OCI-LY7 (cell line): ENCODE measurements around the gene ZNF324B. TPM values are rescaled to one million over a fixed set of nuclear protein-coding genes. Genes with fewer than 3 reads are reported as not detected.

Experiments used
- BruUV-seq: library from RNA; stranded (reverse); fragments of 400-500 nt; replicated peaks from 2 replicates; lab custom pipeline; 2021; lab: Mats Ljungman, UMichigan
- CTCF ChIA-PET: fragments of 300-600 bp; sonication (Branson Sonifier 250); formaldehyde crosslinking; loops from one replicate; lab custom pipeline; 2022; ENCODE audit warnings: antibody characterized with exemption; ENCODE audit not compliant: unreplicated experiment; lab: Charles Lee
- POLR2A ChIA-PET: fragments of 300-600 bp; sonication (Branson Sonifier 250); formaldehyde crosslinking; loops from one replicate; lab custom pipeline; 2022; ENCODE audit warnings: antibody characterized with exemption; lab: Charles Lee
- DNase-seq: peaks from one replicate; pipeline ENCODE4 v3.0.0-alpha.2; 2015; ENCODE audit warnings: low spot score
- H2AFZ ChIP-seq: fragments of 200-600 bp; sonication (generic), shearing (Covaris generic); 2 replicates; pipeline ENCODE4 v1.6.1; 2014; ENCODE audit warnings: mild to moderate bottlenecking, antibody characterized with exemption, low read length, moderate library complexity
- H3K27ac ChIP-seq: fragments of 200-600 bp; sonication (generic); 2 replicates; pipeline ENCODE4 v1.5.1; 2014; ENCODE audit warnings: mixed run types, low read depth, mild to moderate bottlenecking, moderate library complexity, low read length, inconsistent platforms; ENCODE audit not compliant: poor library complexity, severe bottlenecking
- H3K36me3 ChIP-seq: fragments of 200-600 bp; sonication (generic); 2 replicates; pipeline ENCODE4 v1.6.1; 2014; ENCODE audit warnings: mild to moderate bottlenecking, antibody characterized with exemption, low read length, moderate library complexity, mixed read lengths; ENCODE audit not compliant: insufficient read depth
- H3K4me1 ChIP-seq: fragments of 200-600 bp; sonication (generic); 2 replicates; pipeline ENCODE4 v1.5.1; 2014; ENCODE audit warnings: mild to moderate bottlenecking, low read length; ENCODE audit not compliant: insufficient read depth, poor library complexity, severe bottlenecking
- H3K4me2 ChIP-seq: fragments of 200-600 bp; sonication (generic); 2 replicates; pipeline ENCODE4 v1.6.1; 2014; ENCODE audit warnings: mild to moderate bottlenecking, low read length
- H3K4me3 ChIP-seq: fragments of 200-600 bp; sonication (generic); 2 replicates; pipeline ENCODE4 v1.5.1; 2014; ENCODE audit warnings: mild to moderate bottlenecking, low read depth, low read length; ENCODE audit not compliant: poor library complexity, severe bottlenecking
- H3K79me2 ChIP-seq: fragments of 200-600 bp; sonication (generic); 2 replicates; pipeline ENCODE4 v1.6.1; 2016; ENCODE audit warnings: low read depth, mild to moderate bottlenecking, low read length, moderate library complexity, mixed read lengths; ENCODE audit not compliant: insufficient read depth
- H3K9me2 ChIP-seq: fragments of 200-600 bp; sonication (generic); 2 replicates; pipeline ENCODE4 v1.6.1; 2016; ENCODE audit warnings: mild to moderate bottlenecking, low read length, mixed read lengths; ENCODE audit not compliant: insufficient read depth
- H3K9me3 ChIP-seq: fragments of 200-600 bp; sonication (generic); 2 replicates; pipeline ENCODE4 v1.6.1; 2014; ENCODE audit warnings: mild to moderate bottlenecking, mixed run types, low read length, mixed read lengths
- H4K20me1 ChIP-seq: fragments of 200-600 bp; sonication (generic); 2 replicates; pipeline ENCODE4 v1.6.1; 2014; ENCODE audit warnings: mild to moderate bottlenecking, antibody characterized with exemption, low read length, moderate library complexity, mixed read lengths; ENCODE audit not compliant: insufficient read depth
- EZH2phosphoT487 ChIP-seq: fragments of 200-600 bp; sonication (generic); IDR thresholded peaks from 2 replicates; pipeline ENCODE4 v1.6.1; 2018; ENCODE audit warnings: low read depth, borderline replicate concordance, mild to moderate bottlenecking, mixed run types, antibody characterized with exemption, low read length, moderate library complexity, mixed read lengths
- intact Hi-C: fragments of 100-400 bp; cut with micrococcal nuclease; formaldehyde crosslinking; loops from one replicate; pipeline ENCODE4 v1.10.0; 2022; ENCODE audit not compliant: unreplicated experiment
- total RNA-seq, 2 experiments: library from RNA; depleted of rRNA in 1 of 2; stranded (reverse); fragments of >200 nt in 1 of 2; shearing (Covaris generic) in 1 of 2; gene quantifications; 2 replicates each; pipeline ENCODE4 v1.2.3, GENCODE V29; 2014 to 2022
- TF ChIP-seq, protein P1 (sequence below): fragments of 200-600 bp; sonication (generic); conservative IDR thresholded peaks from 2 replicates; pipeline ENCODE4 v1.5.1; 2014; ENCODE audit warnings: mild to moderate bottlenecking, antibody characterized with exemption, low read length, moderate library complexity, mixed read lengths

Gene ZNF324B
- total RNA-seq, 2 experiments from 2014 or later: 13.8 to 14.5 TPM

- ChIA-PET CTCF (no interaction called here), POLR2A (no interaction called here)
- BruUV-seq: no TSS peak
- no peaks in the 10 kb centered on the region for H4K20me1 ChIP-seq
- peak overlapping the region; percentile 48; the same call in 1 of the 2 replicates for H2AFZ ChIP-seq
- no peak for DNase-seq
- peak overlapping the region; percentile 77 for H3K27ac ChIP-seq
- H3K79me2 ChIP-seq: no peaks in the 10 kb centered on the region
- peaks cover 19% of the 10 kb centered on the region for H3K36me3 ChIP-seq
- TF ChIP-seq, protein P1, sequence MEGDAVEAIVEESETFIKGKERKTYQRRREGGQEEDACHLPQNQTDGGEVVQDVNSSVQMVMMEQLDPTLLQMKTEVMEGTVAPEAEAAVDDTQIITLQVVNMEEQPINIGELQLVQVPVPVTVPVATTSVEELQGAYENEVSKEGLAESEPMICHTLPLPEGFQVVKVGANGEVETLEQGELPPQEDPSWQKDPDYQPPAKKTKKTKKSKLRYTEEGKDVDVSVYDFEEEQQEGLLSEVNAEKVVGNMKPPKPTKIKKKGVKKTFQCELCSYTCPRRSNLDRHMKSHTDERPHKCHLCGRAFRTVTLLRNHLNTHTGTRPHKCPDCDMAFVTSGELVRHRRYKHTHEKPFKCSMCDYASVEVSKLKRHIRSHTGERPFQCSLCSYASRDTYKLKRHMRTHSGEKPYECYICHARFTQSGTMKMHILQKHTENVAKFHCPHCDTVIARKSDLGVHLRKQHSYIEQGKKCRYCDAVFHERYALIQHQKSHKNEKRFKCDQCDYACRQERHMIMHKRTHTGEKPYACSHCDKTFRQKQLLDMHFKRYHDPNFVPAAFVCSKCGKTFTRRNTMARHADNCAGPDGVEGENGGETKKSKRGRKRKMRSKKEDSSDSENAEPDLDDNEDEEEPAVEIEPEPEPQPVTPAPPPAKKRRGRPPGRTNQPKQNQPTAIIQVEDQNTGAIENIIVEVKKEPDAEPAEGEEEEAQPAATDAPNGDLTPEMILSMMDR: no peak
- no peak for TF ChIP-seq EZH2phosphoT487
- intact Hi-C loops: loop anchor here (5.0 kb wide), 1 partner anchor 129 kb away; no protein-coding TSS in a partner anchor
- H3K4me2 ChIP-seq: peak overlapping the region; percentile 92
- peak overlapping the region; percentile 75 for H3K4me3 ChIP-seq
- peaks cover 20% of the 10 kb centered on the region for H3K4me1 ChIP-seq
- no peaks in the 10 kb centered on the region for H3K9me3 ChIP-seq
- no peaks in the 10 kb centered on the region for H3K9me2 ChIP-seq
These were observed 25.1 kb downstream of the ZNF324B start for GRCh38 chr19:58476498-58477015.

- peak overlapping the region; percentile 75 for H3K4me3 ChIP-seq
- CTCF ChIA-PET: no interaction called here
These were observed 25.7 kb downstream of the ZNF324B start for GRCh38 chr19:58477130-58477529.

GRCh38 chr19:58477871-58478270, 26.4 kb downstream of the ZNF324B start:
- Histone ChIP-seq H3K4me2 (no peak overlapping the region), H4K20me1 (no peaks in the 10 kb centered on the region), H3K27ac (no peak overlapping the region), H3K79me2 (no peaks in the 10 kb centered on the region), H3K9me3 (no peaks in the 10 kb centered on the region), H3K36me3 (peaks cover 8% of the 10 kb centered on the region; the same call in 1 of the 2 replicates), H3K9me2 (no peaks in the 10 kb centered on the region), H3K4me3 (no peak overlapping the region), H3K4me1 (peaks cover 20% of the 10 kb centered on the region), H2AFZ (no peak overlapping the region)
- ChIA-PET POLR2A (no interaction called here), CTCF (no interaction called here)
- TF ChIP-seq, protein P1: no peak
- no peak for TF ChIP-seq EZH2phosphoT487
- no peak for DNase-seq
- intact Hi-C loops: loop anchor here (5.0 kb wide), 1 partner anchor 131 kb away; no protein-coding TSS in a partner anchor
- no TSS peak for BruUV-seq

More at GRCh38 chr19:58477130-58477529, 25.7 kb downstream of the ZNF324B start:
- DNase-seq: no peak
- TF ChIP-seq, protein P1: no peak
- TF ChIP-seq EZH2phosphoT487: no peak
- no peaks in the 10 kb centered on the region for H3K9me3 ChIP-seq
- H4K20me1 ChIP-seq: no peaks in the 10 kb centered on the region
- POLR2A ChIA-PET: no interaction called here
- BruUV-seq: no TSS peak
- peak overlapping the region; percentile 92 for H3K4me2 ChIP-seq
- no peaks in the 10 kb centered on the region for H3K79me2 ChIP-seq
- no peaks in the 10 kb centered on the region for H3K9me2 ChIP-seq
- H3K27ac ChIP-seq: peak overlapping the region; percentile 77
- H3K4me1 ChIP-seq: peaks cover 20% of the 10 kb centered on the region
- intact Hi-C loops: loop anchor here (5.0 kb wide), 1 partner anchor 130 kb away; no protein-coding TSS in a partner anchor
- H3K36me3 ChIP-seq: peaks cover 16% of the 10 kb centered on the region
- no peak overlapping the region for H2AFZ ChIP-seq
